Panc1 (cell line): Measurements from ENCODE around the gene AIG1. TPM values are rescaled to one million over a fixed set of nuclear protein-coding genes. Genes with fewer than 3 reads are reported as not detected.

Experiments
- ATAC-seq: fragments of 200-7000 bp; cut with Tn5 transposase; 2 replicates; pipeline ENCODE4 v1.9.1; 2020; ENCODE audit warnings: mild to moderate bottlenecking, moderate library complexity
- BruUV-seq: library from RNA; stranded (reverse); fragments of 400-500 nt; replicated peaks from 2 replicates; lab custom pipeline; 2021; lab: Mats Ljungman, UMichigan
- CTCF ChIA-PET: fragments of 300-600 bp; sonication (Branson Sonifier 250); formaldehyde crosslinking; loops from one replicate; lab custom pipeline; 2022; ENCODE audit warnings: antibody characterized with exemption; lab: Charles Lee
- POLR2A ChIA-PET: fragments of 300-600 bp; sonication (Branson Sonifier 250); formaldehyde crosslinking; loops from one replicate; lab custom pipeline; 2022; ENCODE audit warnings: antibody characterized with exemption; lab: Charles Lee
- DNase-seq: peaks from one replicate; pipeline ENCODE4 v3.0.0-alpha.2; 2010; ENCODE audit warnings: low read depth, low spot score
- H3K27ac ChIP-seq: 2 replicates; pipeline ENCODE4 v1.5.1; 2011; ENCODE audit warnings: mild to moderate bottlenecking, low read length, inconsistent platforms
- H3K27me3 ChIP-seq: fragments of 200-500 bp; sonication (Bioruptor generic); 2 replicates; pipeline ENCODE4 v1.6.0; 2014; ENCODE audit warnings: low read length, inconsistent platforms; ENCODE audit not compliant: control insufficient read depth, insufficient read depth
- H3K36me3 ChIP-seq: fragments of 200-500 bp; sonication (Bioruptor generic); 2 replicates; pipeline ENCODE4 v1.5.1; 2014; ENCODE audit warnings: inconsistent platforms, mild to moderate bottlenecking, low read length, moderate library complexity; ENCODE audit not compliant: control insufficient read depth, insufficient read depth
- H3K4me1 ChIP-seq: 2 replicates; pipeline ENCODE4 v1.5.1; 2011; ENCODE audit warnings: inconsistent platforms, mild to moderate bottlenecking, low read length, moderate library complexity; ENCODE audit not compliant: control insufficient read depth, insufficient read depth
- H3K4me3 ChIP-seq, 2 experiments: 2 replicates each; pipeline ENCODE4 v1.5.1; 2011 to 2012; ENCODE audit warnings: low read depth in 2 of 2, low read length in 2 of 2, mild to moderate bottlenecking in 2 of 2, inconsistent platforms in 1 of 2, moderate library complexity in 1 of 2
- H3K9me3 ChIP-seq: fragments of 200-500 bp; sonication (Bioruptor generic); 2 replicates; pipeline ENCODE4 v1.5.1; 2014; ENCODE audit warnings: low read depth, mild to moderate bottlenecking, inconsistent platforms, low read length, moderate library complexity; ENCODE audit not compliant: control insufficient read depth, insufficient read depth
- CTCF ChIP-seq: fragments of 450-650 bp; IDR thresholded peaks from 2 replicates; pipeline ENCODE4 v1.5.1; 2017; ENCODE audit warnings: mild to moderate bottlenecking
- POLR2AphosphoS5 ChIP-seq: IDR thresholded peaks from 2 replicates; pipeline ENCODE4 v1.6.1; 2012; ENCODE audit warnings: mild to moderate bottlenecking, low read depth, low read length, moderate library complexity
- REST ChIP-seq, 2 experiments: IDR thresholded peaks; 2 replicates each; pipeline ENCODE4 v1.6.1; 2011 to 2012; ENCODE audit warnings: low read depth in 2 of 2, control low read depth in 1 of 2, low read length in 1 of 2, mild to moderate bottlenecking in 1 of 2, moderate library complexity in 1 of 2; ENCODE audit not compliant: insufficient read depth in 1 of 2
- SIN3A ChIP-seq: IDR thresholded peaks from 2 replicates; pipeline ENCODE4 v1.6.1; 2012; ENCODE audit warnings: low read depth, mild to moderate bottlenecking, low read length, moderate library complexity, borderline replicate concordance; ENCODE audit not compliant: insufficient read depth
- TCF7L2 ChIP-seq: IDR thresholded peaks from 2 replicates; pipeline ENCODE4 v1.6.1; 2011; ENCODE audit warnings: mild to moderate bottlenecking, low read depth, low read length, inconsistent platforms
- in situ Hi-C: cut with HindIII; loops from 2 replicates; pipeline ENCODE4 v1.10.0; 2016; ENCODE audit warnings: low sequenced_read_pairs, low pct_unique_long_range_greater_than_20kb
- intact Hi-C: fragments of 100-400 bp; cut with micrococcal nuclease; formaldehyde crosslinking; loops from one replicate; pipeline ENCODE4 v1.10.0; 2022; ENCODE audit not compliant: unreplicated experiment
- total RNA-seq: library from RNA; stranded (reverse); gene quantifications from one replicate; pipeline ENCODE4 v1.2.1, GENCODE V29; 2021; ENCODE audit not compliant: unreplicated experiment

The AIG1 gene
- total RNA-seq, 1 experiment from 2014 or later = 23.9 TPM

GRCh38 chr6:143185288-143185687 lies 124.6 kb downstream of the AIG1 start:
- BruUV-seq = no TSS peak
- in situ Hi-C loops = no loop called here
- ATAC-seq = no peak

GRCh38 chr6:143187238-143187923 lies 126.7 kb downstream of the AIG1 start:
- H3K27ac ChIP-seq = no peak overlapping the region
- no peaks in the 10 kb centered on the region for H3K9me3 ChIP-seq
- DNase-seq (no peak), ATAC-seq (no peak)
- POLR2A ChIA-PET = no interaction called here
- no TSS peak for BruUV-seq
- no peak overlapping the region for H3K4me3 ChIP-seq
- CTCF ChIA-PET = no interaction called here
- TF ChIP-seq POLR2AphosphoS5 (no peak), CTCF (no peak), REST (IDR thresholded peaks at IDR 0.05; ENCODE audit: insufficient read depth in 1 of 2, low read depth in 2 of 2, low read length in 1 of 2) (no peak), TCF7L2 (no peak), SIN3A (no peak)
- H3K36me3 ChIP-seq = no peaks in the 10 kb centered on the region
- in situ Hi-C loops (no loop called here), intact Hi-C loops (no loop called here)
- H3K27me3 ChIP-seq = no peaks in the 10 kb centered on the region
- no peaks in the 10 kb centered on the region for H3K4me1 ChIP-seq

More at GRCh38 chr6:143185288-143185687, 124.6 kb downstream of the AIG1 start:
- Histone ChIP-seq H3K4me3 (no peak overlapping the region), H3K27ac (no peak overlapping the region), H3K36me3 (no peaks in the 10 kb centered on the region), H3K27me3 (no peaks in the 10 kb centered on the region), H3K9me3 (no peaks in the 10 kb centered on the region), H3K4me1 (no peaks in the 10 kb centered on the region)
- TF ChIP-seq SIN3A (no peak), REST (IDR thresholded peaks at IDR 0.05; ENCODE audit: insufficient read depth in 1 of 2, low read depth in 2 of 2, low read length in 1 of 2) (no peak), CTCF (no peak), TCF7L2 (no peak), POLR2AphosphoS5 (no peak)
- ChIA-PET POLR2A (no interaction called here), CTCF (interaction anchor here (0.6 kb wide), 1 partner anchor 9 kb away, joined by 3 read pairs; no protein-coding TSS in a partner anchor)
- no peak for DNase-seq
- intact Hi-C loops = no loop called here
